GM12878 (cell line): ENCODE results near the gene BTNL2. TPM values are rescaled to one million over a fixed set of nuclear protein-coding genes. Genes with fewer than 3 reads are reported as not detected.
A peak's percentile ranks its signal among the peaks of the same experiment; 100 is the strongest.

ENCODE experiments used
- ATAC-seq: fragments of 200-7000 bp; cut with Tn5 transposase; 3 replicates; pipeline ENCODE4 v1.9.1; 2020; ENCODE audit warnings: mild to moderate bottlenecking, moderate library complexity
- BruUV-seq: library from RNA; stranded (reverse); fragments of 400-500 nt; replicated peaks from 2 replicates; lab custom pipeline; 2021; lab: Mats Ljungman, UMichigan
- CTCF ChIA-PET: fragments of 300-600 bp; sonication (Branson Sonifier 250); formaldehyde crosslinking; extraction: SDS; loops from one replicate; lab custom pipeline; 2021; ENCODE audit warnings: inconsistent platforms; lab: Yijun Ruan, JAX
- POLR2A ChIA-PET: fragments of 350-600 bp; formaldehyde crosslinking; extraction: SDS; loops from one replicate; lab custom pipeline; 2021; ENCODE audit warnings: inconsistent platforms; lab: Charles Lee
- RAD21 ChIA-PET: fragments of 300-600 bp; sonication (Branson Sonifier 250); formaldehyde crosslinking; loops from one replicate; lab custom pipeline; 2023; ENCODE audit warnings: antibody characterized with exemption; ENCODE audit not compliant: unreplicated experiment; lab: Charles Lee
- SMC1A ChIA-PET: fragments of 300-600 bp; sonication (Branson Sonifier 250); formaldehyde crosslinking; loops from one replicate; lab custom pipeline; 2023; ENCODE audit not compliant: unreplicated experiment, uncharacterized antibody; lab: Charles Lee
- DNase-seq: peaks from one replicate; pipeline ENCODE4 v3.0.0-alpha.2; 2011; ENCODE audit warnings: low read depth, low spot score
- FAIRE-seq: peaks from 3 replicates; lab custom pipeline; 2011; peaks lifted over from hg19 to GRCh38; lab: Jason Lieb, UNC
- H2AFZ ChIP-seq: 2 replicates; pipeline ENCODE4 v1.6.0; 2011; ENCODE audit warnings: low read depth, low read length, control low read depth; ENCODE audit not compliant: control insufficient read depth
- H3K27ac ChIP-seq: 2 replicates; pipeline ENCODE4 v1.5.1; 2011; ENCODE audit warnings: control low read depth; ENCODE audit not compliant: control insufficient read depth, insufficient read depth
- H3K27me3 ChIP-seq, 2 experiments: replicated peaks in 1 of 2; 2 replicates each; pipeline versions ENCODE4 v1.6.0 to v1.6.1; 2011; ENCODE audit warnings: low read length in 1 of 2; ENCODE audit not compliant: control insufficient read depth in 2 of 2, insufficient read depth in 2 of 2
- H3K36me3 ChIP-seq, 2 experiments: 2 replicates each; pipeline ENCODE4 v1.5.1; 2011; ENCODE audit warnings: low read length in 1 of 2; ENCODE audit not compliant: control insufficient read depth in 2 of 2, insufficient read depth in 2 of 2
- H3K4me1 ChIP-seq: 2 replicates; pipeline ENCODE4 v1.6.1; 2011; ENCODE audit warnings: mild to moderate bottlenecking, low read length, moderate library complexity, mixed read lengths; ENCODE audit not compliant: control insufficient read depth, insufficient read depth
- H3K4me2 ChIP-seq: 2 replicates; pipeline ENCODE4 v1.6.0; 2011; ENCODE audit warnings: control low read depth; ENCODE audit not compliant: control insufficient read depth, insufficient read depth
- H3K4me3 ChIP-seq: fragments of 200-600 bp; sonication (generic); 2 replicates; pipeline ENCODE4 v1.5.1; 2016
- H3K79me2 ChIP-seq: 2 replicates; pipeline ENCODE4 v1.6.0; 2011; ENCODE audit warnings: low read length; ENCODE audit not compliant: control insufficient read depth, insufficient read depth
- H3K9ac ChIP-seq: 2 replicates; pipeline ENCODE4 v1.8.0; 2011; ENCODE audit warnings: low read length, control low read depth, mixed read lengths; ENCODE audit not compliant: control insufficient read depth, insufficient read depth
- H3K9me3 ChIP-seq: replicated peaks from 3 replicates; pipeline ENCODE4 v1.5.1; 2011; ENCODE audit warnings: mild to moderate bottlenecking, low read length; ENCODE audit not compliant: control insufficient read depth, insufficient read depth
- H4K20me1 ChIP-seq: 2 replicates; pipeline ENCODE4 v1.6.0; 2011; ENCODE audit not compliant: control insufficient read depth, insufficient read depth
- EED ChIP-seq: sonication (generic); IDR thresholded peaks from 2 replicates; pipeline ENCODE4 v1.6.1; 2016; ENCODE audit warnings: antibody characterized with exemption, low read depth
- TARDBP ChIP-seq: IDR thresholded peaks from 2 replicates; pipeline ENCODE4 v1.6.1; 2016; ENCODE audit warnings: borderline replicate concordance
- WGBS: methylation state at CpG from one replicate; pipeline ENCODE4 v1.1.6; 2016; ENCODE audit warnings: low lambda C conversion rate; ENCODE audit not compliant: insufficient replicate concordance, insufficient coverage; ENCODE audit errors: missing lambda C conversion rate; 5-methylcytosine and 5-hydroxymethylcytosine counted together
- in situ Hi-C: fragments of 300-500 bp; cut with MboI; formaldehyde crosslinking; loops from 9 replicates; pipeline ENCODE4 v1.14.3; 2018; ENCODE audit warnings: mixed read lengths
- intact Hi-C: fragments of 100-400 bp; cut with micrococcal nuclease; formaldehyde crosslinking; loops from one replicate; pipeline ENCODE4 v1.14.2; 2022; ENCODE audit not compliant: unreplicated experiment
- polyA plus RNA-seq, 11 experiments: library from polyadenylated mRNA; depleted of rRNA in 4 of 11; unstranded in 6 of 11; stranded (reverse) in 5 of 11; fragments of >200 nt; fragmentation: Nextera tagmentation in 4 of 11; fragmentation: Illumina TruSeq in 1 of 11; extraction: Ambion mirVana in 4 of 11; extraction: Trizol in 1 of 11; gene quantifications; 1 replicate in 1 of 11; 2 replicates in 10 of 11; pipeline versions ENCODE4 v1.2.1 to v1.2.3, GENCODE V29; 2011 to 2016; ENCODE audit warnings: inconsistent platforms in 2 of 11, missing spikeins in 2 of 11, low read depth in 1 of 11
- total RNA-seq, 4 experiments: library from RNA; depleted of rRNA in 3 of 4; stranded (reverse); fragments of >200 nt in 3 of 4; fragmentation: Illumina TruSeq in 1 of 4; extraction: Trizol in 1 of 4; gene quantifications; 2 replicates each; pipeline versions ENCODE4 v1.2.1 to v1.2.3, GENCODE V29; 2013 to 2021
- TF ChIP-seq, protein P1 (sequence below): fragments of 450-650 bp; formaldehyde crosslinking; IDR thresholded peaks from 2 replicates; pipeline ENCODE4 v1.4.0; 2022; ENCODE audit warnings: mild to moderate bottlenecking, moderate library complexity

BTNL2 gene
- total and polyA plus RNA-seq, 10 of the 15 experiments (the other 5 are each of a cell fraction or from before 2014, with no cell fraction given): 0.11 to 0.29 (median 0.26) TPM; not detected in 5

DNA sequence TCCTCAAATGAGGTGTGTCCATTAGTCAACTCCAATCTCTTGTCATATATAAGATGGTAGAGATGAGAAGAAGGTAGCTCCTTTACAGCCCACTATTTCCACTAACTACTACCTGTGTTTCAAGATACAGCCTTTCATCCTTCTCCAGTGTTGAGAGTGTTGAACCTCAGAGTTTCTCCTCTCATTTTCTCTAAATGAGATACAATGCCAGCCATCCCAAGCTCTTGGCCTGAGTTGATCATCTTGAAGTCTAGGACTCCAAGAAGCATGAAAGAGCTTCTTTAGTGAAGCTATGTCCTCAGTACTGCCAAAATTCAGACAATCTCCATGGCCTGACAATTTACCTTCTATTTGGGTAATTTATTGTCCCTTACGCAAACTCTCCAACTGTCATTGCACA is 32.2 kb upstream of the BTNL2 start:
- peak overlapping the region; percentile 88 for H3K4me2 ChIP-seq
- BruUV-seq: TSS peak; percentile 95
- POLR2A ChIA-PET: interaction anchor here (0.6 to 2.4 kb wide), 28 partner anchors 8 to 535 kb away, joined by 3 to 29 read pairs (median 5); partner anchors contain the start of genes HLA-DQA1, HLA-DQB1 and HLA-DRB1
- intact Hi-C loops (loop anchor here (2.0 to 10.0 kb wide), 6 partner anchors 148 to 506 kb away; partner anchors contain the start of genes HLA-DMB, HLA-DQA1 and HLA-DRB1), in situ Hi-C loops (no loop called here)
- CTCF ChIA-PET: interaction anchor here (0.7 to 1.9 kb wide), 8 partner anchors 10 to 261 kb away, joined by 3 to 13 read pairs (median 3); no protein-coding TSS in a partner anchor
- DNase-seq: no peak
- H3K27ac ChIP-seq: peak overlapping the region; percentile 100
- H3K79me2 ChIP-seq: peaks cover 51% of the 10 kb centered on the region
- H3K9me3 ChIP-seq: no peaks in the 10 kb centered on the region
- peak overlapping the region; percentile 36 for H2AFZ ChIP-seq
- peak; percentile 2; the same call in 2 of the 3 replicates for ATAC-seq
- H3K4me1 ChIP-seq: peaks cover 29% of the 10 kb centered on the region
- peaks cover 13 to 27% of the 10 kb centered on the region in 2 experiments for H3K36me3 ChIP-seq
- no peaks in the 10 kb centered on the region for H3K27me3 ChIP-seq
- peaks cover 9% of the 10 kb centered on the region for H4K20me1 ChIP-seq
- FAIRE-seq: no peak
- 40% methylated on average over 1 of the region's 1 CpG for WGBS
- TF ChIP-seq EED (no peak), TARDBP (no peak)
- TF ChIP-seq, protein P1, sequence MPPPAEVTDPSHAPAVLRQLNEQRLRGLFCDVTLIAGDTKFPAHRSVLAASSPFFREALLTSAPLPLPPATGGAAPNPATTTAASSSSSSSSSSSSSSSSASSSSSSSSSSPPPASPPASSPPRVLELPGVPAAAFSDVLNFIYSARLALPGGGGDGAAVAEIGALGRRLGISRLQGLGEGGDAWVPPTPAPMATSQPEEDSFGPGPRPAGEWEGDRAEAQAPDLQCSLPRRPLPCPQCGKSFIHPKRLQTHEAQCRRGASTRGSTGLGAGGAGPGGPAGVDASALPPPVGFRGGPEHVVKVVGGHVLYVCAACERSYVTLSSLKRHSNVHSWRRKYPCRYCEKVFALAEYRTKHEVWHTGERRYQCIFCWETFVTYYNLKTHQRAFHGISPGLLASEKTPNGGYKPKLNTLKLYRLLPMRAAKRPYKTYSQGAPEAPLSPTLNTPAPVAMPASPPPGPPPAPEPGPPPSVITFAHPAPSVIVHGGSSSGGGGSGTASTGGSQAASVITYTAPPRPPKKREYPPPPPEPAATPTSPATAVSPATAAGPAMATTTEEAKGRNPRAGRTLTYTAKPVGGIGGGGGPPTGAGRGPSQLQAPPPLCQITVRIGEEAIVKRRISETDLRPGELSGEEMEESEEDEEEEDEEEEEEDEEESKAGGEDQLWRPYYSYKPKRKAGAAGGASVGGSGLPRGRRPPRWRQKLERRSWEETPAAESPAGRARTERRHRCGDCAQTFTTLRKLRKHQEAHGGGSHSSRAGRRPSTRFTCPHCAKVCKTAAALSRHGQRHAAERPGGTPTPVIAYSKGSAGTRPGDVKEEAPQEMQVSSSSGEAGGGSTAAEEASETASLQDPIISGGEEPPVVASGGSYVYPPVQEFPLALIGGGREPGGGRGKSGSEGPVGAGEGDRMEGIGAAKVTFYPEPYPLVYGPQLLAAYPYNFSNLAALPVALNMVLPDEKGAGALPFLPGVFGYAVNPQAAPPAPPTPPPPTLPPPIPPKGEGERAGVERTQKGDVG: peak; percentile 54; the same call in 1 of the 2 replicates
- peak overlapping the region; percentile 33; the same call in 1 of the 2 replicates for H3K4me3 ChIP-seq
- SMC1A ChIA-PET: interaction anchor here (0.7 to 2.8 kb wide), 18 partner anchors 21 to 416 kb away, joined by 3 to 10 read pairs (median 4); partner anchors contain the start of genes HLA-DQA1, PSMB9 and TAP1
- H3K9ac ChIP-seq: peak overlapping the region; percentile 63
- RAD21 ChIA-PET: interaction anchor here (0.8 to 1.8 kb wide), 14 partner anchors 20 to 261 kb away, joined by 3 to 14 read pairs (median 5); partner anchors contain the start of genes HLA-DQA1, HLA-DQB1, HLA-DRB1 and HLA-DRB5
